Fibroblast of villous mesenchyme (primary cell): Measurements from ENCODE around the gene LCORL. TPM values are rescaled to one million over a fixed set of nuclear protein-coding genes. Genes with fewer than 3 reads are reported as not detected.
A peak's percentile ranks its signal among the peaks of the same experiment; 100 is the strongest.
"Not testable (repeated sequence)": the region's sequence is repeated elsewhere in the genome, so short reads cannot be mapped to it uniquely, and the experiment has no call there.

ENCODE experiments used
- DNase-seq: peaks from one replicate; pipeline ENCODE4 v3.0.0-alpha.2; 2010; ENCODE audit warnings: low read depth
- H3K4me3 ChIP-seq: 2 replicates; pipeline ENCODE4 v1.5.1; 2011; ENCODE audit warnings: low read depth, mild to moderate bottlenecking, low read length
- total RNA-seq: library from RNA; depleted of rRNA; stranded (reverse); fragments of >200 nt; gene quantifications from 2 replicates; pipeline ENCODE4 v1.2.3, GENCODE V29; 2012
- TF ChIP-seq, protein P1 (sequence below): IDR thresholded peaks from 2 replicates; pipeline ENCODE4 v1.5.1; 2012; ENCODE audit warnings: low read depth, mild to moderate bottlenecking, low read length; ENCODE audit not compliant: insufficient read depth

Gene LCORL
- total RNA-seq, 1 donor = 19.4 TPM

DNA sequence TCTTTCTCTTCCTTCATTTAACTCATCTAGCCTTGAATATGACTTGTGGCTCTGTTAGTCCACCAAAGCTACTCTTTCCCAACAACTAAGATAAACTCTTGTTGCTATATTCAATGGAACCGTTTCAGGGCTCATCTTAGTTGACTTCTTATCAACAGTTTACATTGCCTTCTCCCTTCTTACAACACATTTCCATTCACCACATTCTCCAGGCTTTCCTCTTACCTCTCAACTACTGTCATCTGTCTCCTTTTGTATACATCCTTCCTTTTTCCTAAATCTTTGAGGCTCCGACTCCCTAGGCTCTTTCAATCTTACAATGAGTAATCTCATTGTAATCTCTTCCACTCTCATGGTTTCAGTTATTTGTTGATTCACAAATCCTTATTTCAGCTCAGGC lies 152.2 kb downstream of the LCORL start:
- TF ChIP-seq, protein P1, sequence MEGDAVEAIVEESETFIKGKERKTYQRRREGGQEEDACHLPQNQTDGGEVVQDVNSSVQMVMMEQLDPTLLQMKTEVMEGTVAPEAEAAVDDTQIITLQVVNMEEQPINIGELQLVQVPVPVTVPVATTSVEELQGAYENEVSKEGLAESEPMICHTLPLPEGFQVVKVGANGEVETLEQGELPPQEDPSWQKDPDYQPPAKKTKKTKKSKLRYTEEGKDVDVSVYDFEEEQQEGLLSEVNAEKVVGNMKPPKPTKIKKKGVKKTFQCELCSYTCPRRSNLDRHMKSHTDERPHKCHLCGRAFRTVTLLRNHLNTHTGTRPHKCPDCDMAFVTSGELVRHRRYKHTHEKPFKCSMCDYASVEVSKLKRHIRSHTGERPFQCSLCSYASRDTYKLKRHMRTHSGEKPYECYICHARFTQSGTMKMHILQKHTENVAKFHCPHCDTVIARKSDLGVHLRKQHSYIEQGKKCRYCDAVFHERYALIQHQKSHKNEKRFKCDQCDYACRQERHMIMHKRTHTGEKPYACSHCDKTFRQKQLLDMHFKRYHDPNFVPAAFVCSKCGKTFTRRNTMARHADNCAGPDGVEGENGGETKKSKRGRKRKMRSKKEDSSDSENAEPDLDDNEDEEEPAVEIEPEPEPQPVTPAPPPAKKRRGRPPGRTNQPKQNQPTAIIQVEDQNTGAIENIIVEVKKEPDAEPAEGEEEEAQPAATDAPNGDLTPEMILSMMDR = no peak
- H3K4me3 ChIP-seq = no peak overlapping the region
- peak; percentile 53 for DNase-seq

DNA sequence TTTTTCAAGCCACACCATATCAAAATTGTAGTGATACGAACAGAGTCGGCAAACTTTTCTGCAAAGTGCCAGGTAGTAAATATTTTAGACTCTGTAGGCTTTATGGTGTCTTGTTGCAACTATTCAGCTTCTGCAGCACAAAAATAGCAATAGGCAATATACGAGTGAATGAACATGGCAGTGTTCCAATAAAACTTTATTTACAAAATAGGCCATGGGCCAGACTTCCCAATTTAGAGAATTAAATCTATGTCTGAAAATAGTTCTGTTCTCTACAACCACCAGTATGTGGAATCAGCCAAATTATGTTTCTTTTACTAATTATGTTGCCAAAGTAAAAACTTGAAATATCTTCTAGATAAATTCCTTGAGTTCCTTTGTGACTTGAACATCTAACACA lies 154.3 kb downstream of the LCORL start:
- TF ChIP-seq, protein P1 = no peak
- no peak for DNase-seq
- no peak overlapping the region for H3K4me3 ChIP-seq

GRCh38 chr4:17866810-17867209 lies 154.7 kb downstream of the LCORL start:
- no peak overlapping the region for H3K4me3 ChIP-seq
- TF ChIP-seq, protein P1 = no peak
- DNase-seq = no peak

- TF ChIP-seq, protein P1 = no peak
- DNase-seq = no peak
- H3K4me3 ChIP-seq = no peak overlapping the region
These were observed 155.6 kb downstream of the LCORL start for GRCh38 chr4:17865866-17866363.

DNA sequence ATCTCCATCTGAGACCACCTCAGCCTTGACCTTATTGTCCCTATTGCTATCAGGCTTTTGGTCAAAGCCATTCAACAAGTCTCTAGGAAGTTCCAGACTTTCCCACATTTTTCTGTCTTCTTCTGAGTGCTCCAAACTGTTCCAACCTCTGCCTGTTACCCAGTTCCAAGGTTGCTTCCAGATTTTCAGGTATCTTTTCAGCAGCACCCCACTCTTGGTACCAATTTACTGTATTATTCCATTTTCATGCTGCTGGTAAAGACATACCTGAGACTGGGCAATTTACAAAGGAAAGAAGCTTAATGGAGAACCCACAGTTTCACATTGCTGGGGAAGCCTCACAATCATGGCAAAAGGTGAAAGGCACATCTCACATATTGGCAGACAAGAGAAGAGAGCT lies 159.6 kb downstream of the LCORL start:
- not testable (repeated sequence) for DNase-seq

DNA sequence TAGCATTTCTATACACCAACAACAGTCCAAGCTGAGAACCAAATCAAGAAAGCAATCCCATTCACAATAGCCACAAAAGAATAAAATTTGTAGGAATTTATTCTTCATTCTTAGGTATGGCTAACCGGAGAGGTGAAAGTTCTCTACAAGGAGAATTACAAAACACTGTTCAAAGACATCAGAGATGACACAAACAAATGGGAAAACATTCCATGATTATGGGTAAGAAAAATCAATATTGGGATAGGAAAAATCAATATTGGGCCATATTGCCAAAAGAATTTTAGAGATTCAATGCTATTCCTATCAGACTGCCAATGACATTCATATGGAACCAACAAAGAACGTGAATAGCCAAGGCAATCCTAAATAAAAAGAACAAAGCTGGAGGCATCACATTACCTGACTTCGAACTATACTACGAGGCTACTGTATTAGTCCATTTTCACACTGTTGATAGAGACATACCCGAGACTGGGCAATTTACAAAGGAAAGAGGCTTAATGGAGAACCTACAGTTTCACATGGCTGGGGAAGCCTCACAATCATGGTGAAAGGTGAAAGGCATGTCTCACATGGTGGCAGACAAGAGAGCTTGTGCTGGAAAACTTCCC lies 161.7 kb downstream of the LCORL start:
- DNase-seq = no peak
- H3K4me3 ChIP-seq = no peak overlapping the region
- TF ChIP-seq, protein P1 = no peak

More for the DNA sequence above, 159.6 kb downstream of the LCORL start:
- not testable (repeated sequence) for H3K4me3 ChIP-seq

DNA sequence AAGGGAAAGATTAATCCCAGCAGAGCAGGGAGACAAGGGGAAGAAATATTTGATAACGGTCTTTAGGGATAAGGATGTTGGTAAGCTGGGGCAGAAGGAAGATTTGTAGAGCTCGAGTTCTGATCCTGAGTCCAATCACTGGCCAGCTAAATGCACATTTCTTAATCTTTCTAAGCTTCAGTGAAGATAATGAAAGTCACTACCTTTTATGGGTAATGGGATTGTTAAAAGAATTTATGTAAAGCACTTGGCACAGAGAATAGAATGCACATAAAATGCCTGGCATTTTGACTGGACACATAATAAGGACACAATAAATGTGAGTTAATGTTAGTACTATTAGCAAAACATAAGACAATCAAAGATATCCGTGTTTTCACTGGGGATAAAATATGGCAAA lies 167.5 kb downstream of the LCORL start:
- H3K4me3 ChIP-seq = no peak overlapping the region
- TF ChIP-seq, protein P1 = no peak
- DNase-seq = peak; percentile 29
